Liver (tissue), 3 donors: ENCODE results near the gene NBAS.

Experiments
- EGR1 ChIP-seq, 2 donors: IDR thresholded peaks; 2 replicates each; pipeline ENCODE4 v1.6.1; 2016 to 2018; ENCODE audit warnings: antibody characterized with exemption in 2 of 2, low read depth in 2 of 2
- GABPA ChIP-seq, 2 donors: IDR thresholded peaks in 1 of 2; conservative IDR thresholded peaks in 1 of 2; 2 replicates each; pipeline ENCODE4 v1.6.1; 2016; ENCODE audit warnings: antibody characterized with exemption in 2 of 2, mild to moderate bottlenecking in 1 of 2, moderate library complexity in 1 of 2
- TF ChIP-seq, protein P1 (sequence below): fragments of 150-350 bp; IDR thresholded peaks from 2 replicates; pipeline ENCODE4 v1.5.1; 2017; ENCODE audit warnings: improper control_type of control experiment, low read depth, low read length; ENCODE audit not compliant: missing input control
- TF ChIP-seq, protein P2 (sequence below): IDR thresholded peaks from 2 replicates; pipeline ENCODE4 v1.6.1; 2016; ENCODE audit warnings: antibody characterized with exemption, mild to moderate bottlenecking
- TF ChIP-seq, protein P3 (sequence below): IDR thresholded peaks from 2 replicates; pipeline ENCODE4 v1.6.1; 2016; ENCODE audit warnings: antibody characterized with exemption
- donor health status: healthy.
- donor health status: healthy.

DNA sequence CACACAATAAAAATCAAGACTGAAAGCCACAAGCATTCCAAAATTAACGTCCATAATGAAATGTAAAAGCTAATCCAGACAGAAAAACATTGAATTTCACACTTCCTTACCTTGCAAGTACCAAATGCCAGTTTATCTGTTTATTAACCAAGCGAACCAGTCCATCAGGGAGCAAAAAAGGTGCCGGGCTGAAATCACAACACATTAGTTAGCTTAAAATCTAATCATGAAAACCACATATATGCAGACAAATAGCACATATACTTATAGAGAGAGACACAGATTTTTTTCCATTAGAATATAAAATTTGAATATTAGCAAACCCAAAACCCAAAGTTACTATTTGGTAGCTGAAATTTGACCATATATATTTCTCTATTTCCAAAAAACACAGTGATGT lies 7.2 kb downstream of the NBAS start:
- TF ChIP-seq, protein P1, sequence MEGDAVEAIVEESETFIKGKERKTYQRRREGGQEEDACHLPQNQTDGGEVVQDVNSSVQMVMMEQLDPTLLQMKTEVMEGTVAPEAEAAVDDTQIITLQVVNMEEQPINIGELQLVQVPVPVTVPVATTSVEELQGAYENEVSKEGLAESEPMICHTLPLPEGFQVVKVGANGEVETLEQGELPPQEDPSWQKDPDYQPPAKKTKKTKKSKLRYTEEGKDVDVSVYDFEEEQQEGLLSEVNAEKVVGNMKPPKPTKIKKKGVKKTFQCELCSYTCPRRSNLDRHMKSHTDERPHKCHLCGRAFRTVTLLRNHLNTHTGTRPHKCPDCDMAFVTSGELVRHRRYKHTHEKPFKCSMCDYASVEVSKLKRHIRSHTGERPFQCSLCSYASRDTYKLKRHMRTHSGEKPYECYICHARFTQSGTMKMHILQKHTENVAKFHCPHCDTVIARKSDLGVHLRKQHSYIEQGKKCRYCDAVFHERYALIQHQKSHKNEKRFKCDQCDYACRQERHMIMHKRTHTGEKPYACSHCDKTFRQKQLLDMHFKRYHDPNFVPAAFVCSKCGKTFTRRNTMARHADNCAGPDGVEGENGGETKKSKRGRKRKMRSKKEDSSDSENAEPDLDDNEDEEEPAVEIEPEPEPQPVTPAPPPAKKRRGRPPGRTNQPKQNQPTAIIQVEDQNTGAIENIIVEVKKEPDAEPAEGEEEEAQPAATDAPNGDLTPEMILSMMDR, result no peak
- TF ChIP-seq GABPA (IDR thresholded peaks at IDR 0.05 in 1 of 2, conservative IDR thresholded peaks at IDR 0.05 in 1 of 2) (no peak), EGR1 (IDR thresholded peaks at IDR 0.05; ENCODE audit: low read depth in 2 of 2) (no peak)
- TF ChIP-seq, protein P2, sequence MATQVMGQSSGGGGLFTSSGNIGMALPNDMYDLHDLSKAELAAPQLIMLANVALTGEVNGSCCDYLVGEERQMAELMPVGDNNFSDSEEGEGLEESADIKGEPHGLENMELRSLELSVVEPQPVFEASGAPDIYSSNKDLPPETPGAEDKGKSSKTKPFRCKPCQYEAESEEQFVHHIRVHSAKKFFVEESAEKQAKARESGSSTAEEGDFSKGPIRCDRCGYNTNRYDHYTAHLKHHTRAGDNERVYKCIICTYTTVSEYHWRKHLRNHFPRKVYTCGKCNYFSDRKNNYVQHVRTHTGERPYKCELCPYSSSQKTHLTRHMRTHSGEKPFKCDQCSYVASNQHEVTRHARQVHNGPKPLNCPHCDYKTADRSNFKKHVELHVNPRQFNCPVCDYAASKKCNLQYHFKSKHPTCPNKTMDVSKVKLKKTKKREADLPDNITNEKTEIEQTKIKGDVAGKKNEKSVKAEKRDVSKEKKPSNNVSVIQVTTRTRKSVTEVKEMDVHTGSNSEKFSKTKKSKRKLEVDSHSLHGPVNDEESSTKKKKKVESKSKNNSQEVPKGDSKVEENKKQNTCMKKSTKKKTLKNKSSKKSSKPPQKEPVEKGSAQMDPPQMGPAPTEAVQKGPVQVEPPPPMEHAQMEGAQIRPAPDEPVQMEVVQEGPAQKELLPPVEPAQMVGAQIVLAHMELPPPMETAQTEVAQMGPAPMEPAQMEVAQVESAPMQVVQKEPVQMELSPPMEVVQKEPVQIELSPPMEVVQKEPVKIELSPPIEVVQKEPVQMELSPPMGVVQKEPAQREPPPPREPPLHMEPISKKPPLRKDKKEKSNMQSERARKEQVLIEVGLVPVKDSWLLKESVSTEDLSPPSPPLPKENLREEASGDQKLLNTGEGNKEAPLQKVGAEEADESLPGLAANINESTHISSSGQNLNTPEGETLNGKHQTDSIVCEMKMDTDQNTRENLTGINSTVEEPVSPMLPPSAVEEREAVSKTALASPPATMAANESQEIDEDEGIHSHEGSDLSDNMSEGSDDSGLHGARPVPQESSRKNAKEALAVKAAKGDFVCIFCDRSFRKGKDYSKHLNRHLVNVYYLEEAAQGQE, result no peak
- TF ChIP-seq, protein P3, sequence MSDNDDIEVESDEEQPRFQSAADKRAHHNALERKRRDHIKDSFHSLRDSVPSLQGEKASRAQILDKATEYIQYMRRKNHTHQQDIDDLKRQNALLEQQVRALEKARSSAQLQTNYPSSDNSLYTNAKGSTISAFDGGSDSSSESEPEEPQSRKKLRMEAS, result no peak
